Loucy (cell line): ENCODE results near the gene CACFD1.

ENCODE experiments used
- H2AFZ ChIP-seq: fragments of 200-600 bp; sonication (generic); 2 replicates; pipeline ENCODE4 v1.6.0; 2016; ENCODE audit warnings: antibody characterized with exemption, mild to moderate bottlenecking, low read length, moderate library complexity
- H3F3A ChIP-seq: fragments of 200-600 bp; 2 replicates; pipeline ENCODE4 v1.6.0; 2016; ENCODE audit warnings: antibody characterized with exemption, low read depth, mild to moderate bottlenecking
- H3K27me3 ChIP-seq: fragments of 200-600 bp; sonication (generic); 2 replicates; pipeline ENCODE4 v1.6.1; 2014; ENCODE audit warnings: low read length, mild to moderate bottlenecking; ENCODE audit not compliant: insufficient read depth, poor library complexity, severe bottlenecking
- H3K36me3 ChIP-seq: fragments of 200-600 bp; sonication (generic); 2 replicates; pipeline ENCODE4 v1.6.1; 2016; ENCODE audit warnings: low read length; ENCODE audit not compliant: insufficient read depth
- H3K4me1 ChIP-seq: fragments of 200-600 bp; sonication (generic); 2 replicates; pipeline ENCODE4 v1.5.1; 2014; ENCODE audit warnings: low read length, mild to moderate bottlenecking; ENCODE audit not compliant: insufficient read depth, poor library complexity, severe bottlenecking
- H3K4me2 ChIP-seq: fragments of 200-600 bp; sonication (generic); 2 replicates; pipeline ENCODE4 v1.6.0; 2014; ENCODE audit warnings: antibody characterized with exemption, low read length, low read depth, mild to moderate bottlenecking; ENCODE audit not compliant: poor library complexity, severe bottlenecking
- H3K4me3 ChIP-seq: fragments of 200-600 bp; sonication (generic); 2 replicates; pipeline ENCODE4 v1.5.1; 2014; ENCODE audit warnings: low read length, mild to moderate bottlenecking, mixed read lengths; ENCODE audit not compliant: poor library complexity, severe bottlenecking
- H3K79me2 ChIP-seq: fragments of 200-600 bp; sonication (generic); 2 replicates; pipeline ENCODE4 v1.6.1; 2014; ENCODE audit warnings: low read length; ENCODE audit not compliant: insufficient read depth
- H3K9ac ChIP-seq: fragments of 200-600 bp; sonication (generic); 2 replicates; pipeline ENCODE4 v1.6.0; 2014; ENCODE audit warnings: mild to moderate bottlenecking, low read depth, low read length, moderate library complexity; ENCODE audit not compliant: poor library complexity, severe bottlenecking
- H3K9me2 ChIP-seq: fragments of 200-600 bp; sonication (generic); replicated peaks from 2 replicates; pipeline ENCODE4 v1.6.1; 2016; ENCODE audit warnings: low read depth, low read length, mixed read lengths
- H3K9me3 ChIP-seq: fragments of 200-600 bp; sonication (generic); 2 replicates; pipeline ENCODE4 v1.6.1; 2014; ENCODE audit warnings: mild to moderate bottlenecking, antibody characterized with exemption, low read length, low read depth; ENCODE audit not compliant: insufficient read depth
- H4K20me1 ChIP-seq: fragments of 200-600 bp; sonication (generic); 2 replicates; pipeline ENCODE4 v1.6.0; 2014; ENCODE audit warnings: antibody characterized with exemption, low read length, mild to moderate bottlenecking; ENCODE audit not compliant: insufficient read depth, poor library complexity, severe bottlenecking
- EZH2phosphoT487 ChIP-seq: fragments of 200-600 bp; IDR thresholded peaks from 2 replicates; pipeline ENCODE4 v1.6.1; 2018; ENCODE audit warnings: antibody characterized with exemption, mild to moderate bottlenecking, moderate library complexity, borderline replicate concordance
- TF ChIP-seq, protein P1 (sequence below): fragments of 200-600 bp; sonication (generic); conservative IDR thresholded peaks from 2 replicates; pipeline ENCODE4 v1.5.1; 2014; ENCODE audit warnings: mild to moderate bottlenecking, antibody characterized with exemption, low read length

Gene CACFD1

GRCh38 chr9:133429214-133429613, 30.6 kb upstream of the CACFD1 start:
- no peaks in the 10 kb centered on the region for H3K36me3 ChIP-seq
- TF ChIP-seq, protein P1, sequence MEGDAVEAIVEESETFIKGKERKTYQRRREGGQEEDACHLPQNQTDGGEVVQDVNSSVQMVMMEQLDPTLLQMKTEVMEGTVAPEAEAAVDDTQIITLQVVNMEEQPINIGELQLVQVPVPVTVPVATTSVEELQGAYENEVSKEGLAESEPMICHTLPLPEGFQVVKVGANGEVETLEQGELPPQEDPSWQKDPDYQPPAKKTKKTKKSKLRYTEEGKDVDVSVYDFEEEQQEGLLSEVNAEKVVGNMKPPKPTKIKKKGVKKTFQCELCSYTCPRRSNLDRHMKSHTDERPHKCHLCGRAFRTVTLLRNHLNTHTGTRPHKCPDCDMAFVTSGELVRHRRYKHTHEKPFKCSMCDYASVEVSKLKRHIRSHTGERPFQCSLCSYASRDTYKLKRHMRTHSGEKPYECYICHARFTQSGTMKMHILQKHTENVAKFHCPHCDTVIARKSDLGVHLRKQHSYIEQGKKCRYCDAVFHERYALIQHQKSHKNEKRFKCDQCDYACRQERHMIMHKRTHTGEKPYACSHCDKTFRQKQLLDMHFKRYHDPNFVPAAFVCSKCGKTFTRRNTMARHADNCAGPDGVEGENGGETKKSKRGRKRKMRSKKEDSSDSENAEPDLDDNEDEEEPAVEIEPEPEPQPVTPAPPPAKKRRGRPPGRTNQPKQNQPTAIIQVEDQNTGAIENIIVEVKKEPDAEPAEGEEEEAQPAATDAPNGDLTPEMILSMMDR, result no peak
- no peak for TF ChIP-seq EZH2phosphoT487
- H3K9me3 ChIP-seq, result no peaks in the 10 kb centered on the region; the same call in 1 of the 2 replicates
- no peak overlapping the region for H3K9ac ChIP-seq
- no peaks in the 10 kb centered on the region for H3K27me3 ChIP-seq
- H3K79me2 ChIP-seq, result no peaks in the 10 kb centered on the region
- no peak overlapping the region for H3K4me3 ChIP-seq
- no peak overlapping the region for H2AFZ ChIP-seq
- no peaks in the 10 kb centered on the region for H3K9me2 ChIP-seq
- no peak overlapping the region for H3K4me2 ChIP-seq
- no peaks in the 10 kb centered on the region for H3F3A ChIP-seq
- H3K4me1 ChIP-seq, result no peaks in the 10 kb centered on the region
- no peaks in the 10 kb centered on the region for H4K20me1 ChIP-seq

DNA sequence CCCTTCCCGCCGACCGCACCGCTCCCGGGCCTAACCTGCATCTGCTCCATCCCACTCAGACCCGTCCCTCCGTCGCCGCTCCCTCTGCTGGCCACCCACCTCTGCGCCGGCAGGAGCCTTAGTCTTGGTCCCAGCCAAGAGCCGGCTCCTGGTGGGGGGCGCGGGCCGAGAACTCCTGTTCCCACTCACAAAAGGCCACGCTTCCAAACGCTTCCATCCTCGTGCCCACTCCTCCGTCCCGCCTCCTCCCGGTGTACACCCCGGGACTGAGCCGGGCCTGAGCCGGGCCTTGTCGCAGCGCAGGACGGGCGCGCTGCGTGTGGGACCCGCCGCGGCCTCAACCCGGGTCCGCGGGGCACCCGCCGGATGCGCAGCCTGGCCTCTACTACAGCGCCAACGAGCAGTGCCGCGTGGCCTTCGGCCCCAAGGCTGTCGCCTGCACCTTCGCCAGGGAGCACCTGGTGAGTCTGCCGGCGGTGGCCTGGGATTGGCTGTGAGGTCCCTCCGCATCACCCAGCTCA, 30.1 kb upstream of the CACFD1 start:
- H3K4me3 ChIP-seq, result no peak overlapping the region
- TF ChIP-seq EZH2phosphoT487, result no peak
- TF ChIP-seq, protein P1, result no peak
- no peak overlapping the region for H3K9ac ChIP-seq
- no peaks in the 10 kb centered on the region for H3K4me1 ChIP-seq
- H2AFZ ChIP-seq, result no peak overlapping the region
- no peaks in the 10 kb centered on the region; the same call in 1 of the 2 replicates for H3K9me3 ChIP-seq
- no peaks in the 10 kb centered on the region for H3K36me3 ChIP-seq
- H3K79me2 ChIP-seq, result no peaks in the 10 kb centered on the region
- no peaks in the 10 kb centered on the region for H3K9me2 ChIP-seq
- no peak overlapping the region for H3K4me2 ChIP-seq
- H4K20me1 ChIP-seq, result no peaks in the 10 kb centered on the region
- no peaks in the 10 kb centered on the region for H3F3A ChIP-seq
- no peaks in the 10 kb centered on the region for H3K27me3 ChIP-seq

DNA sequence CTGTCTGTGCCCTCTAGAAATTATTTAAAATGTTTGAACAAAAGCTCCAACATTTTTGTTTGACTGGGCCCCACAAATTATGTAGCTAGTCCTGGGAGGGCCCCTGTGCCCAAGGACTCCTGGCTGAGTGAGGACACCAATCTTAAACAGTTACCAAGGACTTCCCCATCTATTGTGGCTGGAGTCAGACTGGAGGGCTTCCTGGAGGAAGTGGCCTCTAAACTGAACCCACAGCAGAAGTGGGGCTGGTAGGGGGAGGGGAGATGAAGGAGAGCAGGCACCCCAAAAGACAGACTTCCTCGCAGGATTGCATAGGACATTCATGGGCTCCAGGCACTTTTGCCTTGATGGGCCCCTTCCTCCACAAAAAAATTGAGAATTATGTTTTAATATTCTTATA, 29.5 kb upstream of the CACFD1 start:
- H3K79me2 ChIP-seq, result no peaks in the 10 kb centered on the region
- no peaks in the 10 kb centered on the region for H3K36me3 ChIP-seq
- H3K9me3 ChIP-seq, result no peaks in the 10 kb centered on the region; the same call in 1 of the 2 replicates
- no peak overlapping the region for H3K9ac ChIP-seq
- H3K9me2 ChIP-seq, result no peaks in the 10 kb centered on the region
- H4K20me1 ChIP-seq, result no peaks in the 10 kb centered on the region
- TF ChIP-seq, protein P1, result no peak
- TF ChIP-seq EZH2phosphoT487, result no peak
- H3K4me3 ChIP-seq, result no peak overlapping the region
- no peaks in the 10 kb centered on the region for H3K4me1 ChIP-seq
- H3K27me3 ChIP-seq, result no peaks in the 10 kb centered on the region
- H3F3A ChIP-seq, result no peaks in the 10 kb centered on the region
- H3K4me2 ChIP-seq, result no peak overlapping the region
- no peak overlapping the region for H2AFZ ChIP-seq
